HEK293T (cell line): ENCODE results near the gene NOS3.
"Not testable (repeated sequence)": the region's sequence is repeated elsewhere in the genome, so short reads cannot be mapped to it uniquely, and the experiment has no call there.

Source experiments
- FOXM1 ChIP-seq: fragments of 450-650 bp; IDR thresholded peaks from 2 replicates; pipeline ENCODE4 v1.6.1; 2017; ENCODE audit warnings: mild to moderate bottlenecking, borderline replicate concordance
- SP1 ChIP-seq: fragments of 450-650 bp; IDR thresholded peaks from 2 replicates; pipeline ENCODE4 v1.6.1; 2017

DNA sequence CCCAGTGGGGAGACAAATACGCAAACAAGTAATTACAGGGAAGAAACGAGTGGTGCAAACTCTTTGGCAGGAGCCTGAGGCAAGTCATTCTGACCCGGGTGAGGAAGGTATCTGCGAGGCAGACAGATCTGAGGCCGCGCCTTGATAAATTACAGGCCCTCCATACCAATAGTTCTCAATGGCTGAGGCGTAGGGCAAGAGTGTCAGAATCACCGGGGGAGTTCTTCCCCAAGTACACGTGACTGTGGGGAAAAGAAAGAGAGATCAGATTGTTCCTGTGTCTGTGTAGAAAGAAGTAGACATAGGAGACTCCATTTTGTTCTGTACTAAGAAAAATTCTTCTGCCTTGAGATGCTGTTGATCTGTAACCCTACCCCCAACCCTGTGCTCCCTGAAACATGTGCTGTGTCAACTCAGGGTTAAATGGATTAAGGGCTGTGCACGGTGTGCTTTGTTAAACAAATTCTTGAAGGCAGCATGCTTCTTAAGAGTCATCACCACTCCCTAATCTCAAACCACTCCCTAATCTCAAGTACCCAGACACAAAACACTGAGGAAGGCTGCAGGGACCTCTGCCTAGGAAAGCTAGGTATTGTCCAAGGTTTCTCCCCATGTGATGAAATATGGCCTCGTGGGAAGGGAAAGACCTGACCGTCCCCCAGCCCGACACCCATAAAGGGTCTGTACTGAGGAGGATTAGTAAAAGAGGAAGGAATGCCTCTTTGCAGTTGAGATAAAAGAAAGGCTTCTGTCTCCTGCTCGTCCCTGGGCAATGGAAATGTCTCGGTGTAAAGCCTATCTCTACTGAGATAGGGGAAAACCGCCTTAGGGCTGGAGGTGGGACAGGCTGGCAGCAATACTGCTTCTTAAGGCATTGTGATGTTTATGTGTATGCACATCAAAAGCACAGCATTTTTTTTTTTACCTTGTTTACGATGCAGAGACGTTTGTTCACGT lies 36.2 kb downstream of the NOS3 start:
- TF ChIP-seq SP1, FOXM1: not testable (repeated sequence)
